HG03439 (cell line): ENCODE data around the gene CAPN2.

Experiments
- ATAC-seq: cut with Tn5 transposase; IDR thresholded peaks from one replicate; pipeline ENCODE4 v1.9.1; 2021; ENCODE audit warnings: mild to moderate bottlenecking, moderate library complexity; ENCODE audit not compliant: unreplicated experiment

Gene CAPN2

GRCh38 chr1:223758734-223759133, 46.4 kb downstream of the CAPN2 start:
- ATAC-seq, result no peak

GRCh38 chr1:223759273-223759672, 46.9 kb downstream of the CAPN2 start:
- no peak for ATAC-seq

- ATAC-seq, result no peak
Observed at GRCh38 chr1:223760833-223761232, 48.5 kb downstream of the CAPN2 start.

GRCh38 chr1:223761411-223761810, 49.1 kb downstream of the CAPN2 start:
- no peak for ATAC-seq

GRCh38 chr1:223763251-223763650, 50.9 kb downstream of the CAPN2 start:
- ATAC-seq, result no peak

GRCh38 chr1:223763881-223764280, 51.5 kb downstream of the CAPN2 start:
- no peak for ATAC-seq

GRCh38 chr1:223765036-223765718, 52.8 kb downstream of the CAPN2 start:
- no peak for ATAC-seq

- no peak for ATAC-seq
Observed at GRCh38 chr1:223765719-223766340, 53.5 kb downstream of the CAPN2 start.

- ATAC-seq, result no peak
Observed at GRCh38 chr1:223770621-223771315, 58.4 kb downstream of the CAPN2 start.

GRCh38 chr1:223771469-223771813, 59.1 kb downstream of the CAPN2 start:
- no peak for ATAC-seq

GRCh38 chr1:223771814-223772770, 59.8 kb downstream of the CAPN2 start:
- no peak for ATAC-seq

- no peak for ATAC-seq
Observed at GRCh38 chr1:223772771-223773160, 60.4 kb downstream of the CAPN2 start.

GRCh38 chr1:223774134-223774814, 61.9 kb downstream of the CAPN2 start:
- no peak for ATAC-seq

GRCh38 chr1:223775054-223775453, 62.7 kb downstream of the CAPN2 start:
- ATAC-seq, result no peak

- ATAC-seq, result no peak
Observed at GRCh38 chr1:223775711-223776074, 63.4 kb downstream of the CAPN2 start.

GRCh38 chr1:223776075-223776814, 63.9 kb downstream of the CAPN2 start:
- ATAC-seq, result no peak

- ATAC-seq, result no peak
Observed at GRCh38 chr1:223776826-223777454, 64.6 kb downstream of the CAPN2 start.

GRCh38 chr1:223780318-223780717, 68.0 kb downstream of the CAPN2 start:
- ATAC-seq, result no peak

GRCh38 chr1:223780949-223781348, 68.6 kb downstream of the CAPN2 start:
- ATAC-seq, result no peak
